Measurements from ENCODE around the gene HOXA3.

GRCh38 chr7:27176962-27177794, 24.8 kb upstream of the HOXA3 start:
- TF ChIP-seq CTCF (optimal IDR thresholded peaks at IDR 0.05 in 1 of 3, IDR thresholded peaks at IDR 0.05 in 1 of 3, conservative IDR thresholded peaks at IDR 0.05 in 1 of 3; ENCODE audit: extremely low read depth in 1 of 3, insufficient read depth in 2 of 3, low read length in 3 of 3) (no peak), EZH2 (IDR thresholded peaks at IDR 0.05; ENCODE audit: low read length) (no peak)

Data from keratinocyte (primary cell).